DOHH2 (cell line): ENCODE results near the gene HOXD8.

Experiments used
- H3F3A ChIP-seq: fragments of 200-600 bp; sonication (generic), shearing (Covaris generic); 2 replicates; pipeline ENCODE4 v1.6.0; 2016; ENCODE audit warnings: antibody characterized with exemption, mild to moderate bottlenecking; ENCODE audit not compliant: control insufficient read depth, insufficient read depth
- H3K27ac ChIP-seq: fragments of 200-600 bp; sonication (generic); 2 replicates; pipeline ENCODE4 v1.5.1; 2014; ENCODE audit warnings: low read depth, mild to moderate bottlenecking, low read length, moderate library complexity
- H3K27me3 ChIP-seq: fragments of 200-600 bp; sonication (generic); 2 replicates; pipeline ENCODE4 v1.6.1; 2014; ENCODE audit warnings: mild to moderate bottlenecking, low read length, mixed read lengths; ENCODE audit not compliant: control insufficient read depth
- H3K36me3 ChIP-seq: fragments of 200-600 bp; sonication (generic); 2 replicates; pipeline ENCODE4 v1.6.1; 2014; ENCODE audit warnings: mild to moderate bottlenecking, low read length, moderate library complexity, mixed read lengths; ENCODE audit not compliant: control insufficient read depth
- H3K4me1 ChIP-seq: fragments of 200-600 bp; sonication (generic); 2 replicates; pipeline ENCODE4 v1.6.1; 2014; ENCODE audit warnings: mild to moderate bottlenecking, low read length, mixed read lengths; ENCODE audit not compliant: control insufficient read depth
- H3K4me2 ChIP-seq: fragments of 200-600 bp; sonication (generic); 2 replicates; pipeline ENCODE4 v1.6.0; 2014; ENCODE audit warnings: mild to moderate bottlenecking, low read length, moderate library complexity
- H3K4me3 ChIP-seq: fragments of 200-600 bp; sonication (generic); 2 replicates; pipeline ENCODE4 v1.5.1; 2014; ENCODE audit warnings: mild to moderate bottlenecking, low read length, mixed read lengths
- H3K79me2 ChIP-seq: fragments of 200-600 bp; sonication (generic); 2 replicates; pipeline ENCODE4 v1.6.1; 2014; ENCODE audit warnings: mild to moderate bottlenecking, low read length, mixed read lengths; ENCODE audit not compliant: control insufficient read depth
- H3K9me2 ChIP-seq: fragments of 200-600 bp; sonication (generic); replicated peaks from 2 replicates; pipeline ENCODE4 v1.6.1; 2014; ENCODE audit warnings: mild to moderate bottlenecking, low read length, mixed read lengths; ENCODE audit not compliant: control insufficient read depth
- H3K9me3 ChIP-seq: fragments of 200-600 bp; sonication (generic); 2 replicates; pipeline ENCODE4 v1.6.1; 2014; ENCODE audit warnings: antibody characterized with exemption, low read length, mixed read lengths; ENCODE audit not compliant: control insufficient read depth, insufficient read depth
- H4K20me1 ChIP-seq: fragments of 200-600 bp; sonication (generic); 2 replicates; pipeline ENCODE4 v1.6.0; 2014; ENCODE audit warnings: low read depth, mild to moderate bottlenecking, antibody characterized with exemption, low read length, moderate library complexity; ENCODE audit not compliant: control insufficient read depth, insufficient read depth
- EZH2phosphoT487 ChIP-seq: fragments of 200-600 bp; sonication (generic); IDR thresholded peaks from 2 replicates; pipeline ENCODE4 v1.6.1; 2017; ENCODE audit warnings: borderline replicate concordance, mild to moderate bottlenecking, antibody characterized with exemption, low read length, moderate library complexity, mixed read lengths
- TF ChIP-seq, protein P1 (sequence below): fragments of 200-600 bp; sonication (generic); IDR thresholded peaks from one replicate; pipeline ENCODE4 v1.5.1; 2014; ENCODE audit warnings: antibody characterized with exemption, mild to moderate bottlenecking, low read depth, low read length; ENCODE audit not compliant: poor library complexity, severe bottlenecking

HOXD8 gene

DNA sequence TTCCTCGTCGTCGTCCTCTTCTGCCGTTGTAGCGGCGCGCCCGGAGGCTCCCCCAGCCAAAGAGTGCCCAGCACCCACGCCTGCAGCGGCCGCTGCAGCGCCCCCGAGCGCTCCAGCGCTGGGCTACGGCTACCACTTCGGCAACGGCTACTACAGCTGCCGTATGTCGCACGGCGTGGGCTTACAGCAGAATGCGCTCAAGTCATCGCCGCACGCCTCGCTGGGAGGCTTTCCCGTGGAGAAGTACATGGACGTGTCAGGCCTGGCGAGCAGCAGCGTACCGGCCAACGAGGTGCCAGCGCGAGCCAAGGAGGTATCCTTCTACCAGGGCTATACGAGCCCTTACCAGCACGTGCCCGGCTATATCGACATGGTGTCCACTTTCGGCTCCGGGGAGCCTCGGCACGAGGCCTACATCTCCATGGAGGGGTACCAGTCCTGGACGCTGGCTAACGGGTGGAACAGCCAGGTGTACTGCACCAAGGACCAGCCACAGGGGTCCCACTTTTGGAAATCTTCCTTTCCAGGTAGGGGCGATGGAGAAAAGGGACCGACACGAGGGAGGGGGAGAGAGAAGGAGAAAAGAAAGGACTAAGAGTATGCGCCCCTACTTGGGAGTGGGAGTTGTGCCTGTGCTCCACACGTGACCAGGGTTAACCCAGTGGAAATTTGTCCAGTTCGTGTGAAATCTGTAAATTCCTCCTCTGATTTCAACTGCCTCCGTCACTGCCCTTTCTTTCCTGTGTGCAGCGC, 36.2 kb upstream of the HOXD8 start:
- H3K9me3 ChIP-seq = no peaks in the 10 kb centered on the region
- no peaks in the 10 kb centered on the region for H3F3A ChIP-seq
- H3K79me2 ChIP-seq = no peaks in the 10 kb centered on the region
- H4K20me1 ChIP-seq = no peaks in the 10 kb centered on the region
- peaks cover 11% of the 10 kb centered on the region for H3K4me1 ChIP-seq
- no peaks in the 10 kb centered on the region for H3K9me2 ChIP-seq
- H3K36me3 ChIP-seq = no peaks in the 10 kb centered on the region
- peaks cover 55% of the 10 kb centered on the region for H3K27me3 ChIP-seq
- H3K27ac ChIP-seq = no peak overlapping the region
- no peak overlapping the region for H3K4me2 ChIP-seq
- TF ChIP-seq, protein P1, sequence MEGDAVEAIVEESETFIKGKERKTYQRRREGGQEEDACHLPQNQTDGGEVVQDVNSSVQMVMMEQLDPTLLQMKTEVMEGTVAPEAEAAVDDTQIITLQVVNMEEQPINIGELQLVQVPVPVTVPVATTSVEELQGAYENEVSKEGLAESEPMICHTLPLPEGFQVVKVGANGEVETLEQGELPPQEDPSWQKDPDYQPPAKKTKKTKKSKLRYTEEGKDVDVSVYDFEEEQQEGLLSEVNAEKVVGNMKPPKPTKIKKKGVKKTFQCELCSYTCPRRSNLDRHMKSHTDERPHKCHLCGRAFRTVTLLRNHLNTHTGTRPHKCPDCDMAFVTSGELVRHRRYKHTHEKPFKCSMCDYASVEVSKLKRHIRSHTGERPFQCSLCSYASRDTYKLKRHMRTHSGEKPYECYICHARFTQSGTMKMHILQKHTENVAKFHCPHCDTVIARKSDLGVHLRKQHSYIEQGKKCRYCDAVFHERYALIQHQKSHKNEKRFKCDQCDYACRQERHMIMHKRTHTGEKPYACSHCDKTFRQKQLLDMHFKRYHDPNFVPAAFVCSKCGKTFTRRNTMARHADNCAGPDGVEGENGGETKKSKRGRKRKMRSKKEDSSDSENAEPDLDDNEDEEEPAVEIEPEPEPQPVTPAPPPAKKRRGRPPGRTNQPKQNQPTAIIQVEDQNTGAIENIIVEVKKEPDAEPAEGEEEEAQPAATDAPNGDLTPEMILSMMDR = no peak
- TF ChIP-seq EZH2phosphoT487 = 0 out of 2 replicates have a peak, but pooled peaks have one; percentile 39
- H3K4me3 ChIP-seq = no peak overlapping the region

DNA sequence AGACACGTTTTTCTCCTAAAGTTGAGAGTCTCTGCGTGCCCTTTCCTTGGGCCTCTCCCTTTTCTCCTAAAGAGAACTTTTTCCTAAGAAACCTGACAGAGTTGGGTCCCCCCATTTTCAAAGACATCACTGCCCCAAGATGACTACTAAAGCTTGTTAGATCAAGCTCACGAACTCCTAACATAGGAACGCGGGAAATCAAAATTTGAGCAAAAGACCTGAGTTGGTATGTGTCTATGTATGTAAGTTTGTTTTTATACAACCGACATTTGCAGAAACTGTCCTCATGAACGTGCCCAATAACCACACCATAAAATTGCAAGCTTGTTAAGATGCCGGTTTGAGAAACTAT, 35.6 kb upstream of the HOXD8 start:
- no peaks in the 10 kb centered on the region for H3K36me3 ChIP-seq
- H3K4me3 ChIP-seq = no peak overlapping the region
- no peaks in the 10 kb centered on the region for H3K9me3 ChIP-seq
- H3K27me3 ChIP-seq = peaks cover 50% of the 10 kb centered on the region
- H3K79me2 ChIP-seq = no peaks in the 10 kb centered on the region
- no peaks in the 10 kb centered on the region for H4K20me1 ChIP-seq
- TF ChIP-seq, protein P1 = no peak
- TF ChIP-seq EZH2phosphoT487 = 0 out of 2 replicates have a peak, but pooled peaks have one; percentile 13
- no peak overlapping the region for H3K4me2 ChIP-seq
- H3F3A ChIP-seq = no peaks in the 10 kb centered on the region
- no peaks in the 10 kb centered on the region for H3K9me2 ChIP-seq
- peaks cover 11% of the 10 kb centered on the region for H3K4me1 ChIP-seq
- H3K27ac ChIP-seq = no peak overlapping the region

DNA sequence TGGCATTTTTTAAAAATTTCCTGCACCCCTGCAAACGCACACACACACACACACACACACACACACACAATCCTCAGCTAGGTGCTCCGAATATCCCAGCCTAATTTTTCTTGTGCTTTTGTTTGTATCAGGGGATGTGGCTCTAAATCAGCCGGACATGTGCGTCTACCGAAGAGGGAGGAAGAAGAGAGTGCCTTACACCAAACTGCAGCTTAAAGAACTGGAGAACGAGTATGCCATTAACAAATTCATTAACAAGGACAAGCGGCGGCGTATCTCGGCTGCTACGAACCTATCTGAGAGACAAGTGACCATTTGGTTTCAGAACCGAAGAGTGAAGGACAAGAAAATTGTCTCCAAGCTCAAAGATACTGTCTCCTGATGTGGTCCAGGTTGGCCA, 35.2 kb upstream of the HOXD8 start:
- H4K20me1 ChIP-seq = no peaks in the 10 kb centered on the region
- H3K9me2 ChIP-seq = no peaks in the 10 kb centered on the region
- peaks cover 45% of the 10 kb centered on the region for H3K27me3 ChIP-seq
- TF ChIP-seq, protein P1 = no peak
- no peak for TF ChIP-seq EZH2phosphoT487
- H3K36me3 ChIP-seq = no peaks in the 10 kb centered on the region
- H3K4me2 ChIP-seq = no peak overlapping the region
- H3F3A ChIP-seq = no peaks in the 10 kb centered on the region
- H3K79me2 ChIP-seq = no peaks in the 10 kb centered on the region
- H3K9me3 ChIP-seq = no peaks in the 10 kb centered on the region
- no peak overlapping the region for H3K27ac ChIP-seq
- H3K4me1 ChIP-seq = peaks cover 11% of the 10 kb centered on the region
- H3K4me3 ChIP-seq = no peak overlapping the region
